NCI-H2171 treated with DMSO at 0.1 percent for 48 hours (cell line): ENCODE results near the gene ZNF581.

Source experiments
- DNase-seq: peaks from one replicate; lab custom pipeline; 2025; lab: John Stamatoyannopoulos, UW

The ZNF581 gene

GRCh38 chr19:55694656-55695491, 51.4 kb downstream of the ZNF581 start:
- DNase-seq: no peak
